Tibial nerve (tissue), 4 donors: Measurements from ENCODE around the gene SRGAP3. TPM values are rescaled to one million over a fixed set of nuclear protein-coding genes. Genes with fewer than 3 reads are reported as not detected.

Experiments used
- DNase-seq, 2 donors: peaks; one replicate each; pipeline ENCODE4 v3.0.0-alpha.2; 2019; ENCODE audit warnings: low spot score in 2 of 2
- H3K27ac ChIP-seq, 4 donors: fragments of 200-600 bp; sonication (generic) in 3 of 4; one replicate each; pipeline ENCODE4 v1.5.1; 2017 to 2019; ENCODE audit warnings: mild to moderate bottlenecking in 1 of 4
- H3K27me3 ChIP-seq, 2 donors: fragments of 200-600 bp; sonication (generic) in 1 of 2; one replicate each; pipeline versions ENCODE4 v1.5.1 to v1.6.0; 2017 to 2019
- H3K36me3 ChIP-seq, 3 donors: fragments of 200-600 bp; sonication (generic); one replicate each; pipeline ENCODE4 v1.5.1; 2018 to 2019
- H3K4me1 ChIP-seq, 4 donors: fragments of 200-600 bp; sonication (generic) in 3 of 4; one replicate each; pipeline ENCODE4 v1.5.1; 2017 to 2019
- H3K4me3 ChIP-seq, 4 donors: fragments of 200-600 bp; sonication (generic) in 3 of 4; one replicate each; pipeline ENCODE4 v1.5.1; 2017 to 2019; ENCODE audit warnings: mild to moderate bottlenecking in 1 of 4, moderate library complexity in 1 of 4
- H3K9me3 ChIP-seq, 4 donors: fragments of 200-600 bp; sonication (generic) in 3 of 4; one replicate each; pipeline ENCODE4 v1.5.1; 2017 to 2019
- CTCF ChIP-seq, 5 experiments: fragments of 200-600 bp in 3 of 5; fragments of 450-650 bp in 2 of 5; sonication (generic) in 3 of 5; IDR thresholded peaks; one replicate each; pipeline ENCODE4 v1.5.1; 2016 to 2019; ENCODE audit warnings: antibody characterized with exemption in 5 of 5, mild to moderate bottlenecking in 3 of 5, moderate library complexity in 2 of 5
- EP300 ChIP-seq, 2 donors: sonication (generic); formaldehyde crosslinking; IDR thresholded peaks; one replicate each; pipeline ENCODE4 v1.6.1; 2017; ENCODE audit warnings: antibody characterized with exemption in 2 of 2, mild to moderate bottlenecking in 1 of 2
- POLR2A ChIP-seq, 2 donors: fragments of 450-650 bp; IDR thresholded peaks; one replicate each; pipeline ENCODE4 v1.6.1; 2017; ENCODE audit warnings: antibody characterized with exemption in 2 of 2, mild to moderate bottlenecking in 2 of 2, moderate library complexity in 2 of 2
- WGBS, 2 donors: methylation state at CpG; one replicate each; pipeline ENCODE4 v1.1.5; 2018; 5-methylcytosine and 5-hydroxymethylcytosine counted together
- total RNA-seq, 4 donors: library from RNA; depleted of rRNA; stranded (reverse); fragments of >200 nt; gene quantifications; one replicate each; pipeline ENCODE4 v1.1.0, GENCODE V29; 2016

The SRGAP3 gene
- total RNA-seq, 4 donors from 2014 or later = 11.7 to 18.0 (median 15.1) TPM

GRCh38 chr3:9270704-9271103, 21.3 kb upstream of the SRGAP3 start:
- Histone ChIP-seq H3K27me3 (no peaks in the 10 kb centered on the region), H3K36me3 (peaks cover 0 to 4% (median 0%) of the 10 kb centered on the region in 3 donors), H3K9me3 (no peaks in the 10 kb centered on the region), H3K4me1 (no peaks in the 10 kb centered on the region), H3K4me3 (no peak overlapping the region), H3K27ac (no peak overlapping the region)
- WGBS, 2 donors = 67 to 68% methylated on average over 4 of the region's 4 CpGs
- no peak for TF ChIP-seq POLR2A (IDR thresholded peaks at IDR 0.05)
- TF ChIP-seq EP300 (IDR thresholded peaks at IDR 0.05) = no peak
- TF ChIP-seq CTCF (IDR thresholded peaks at IDR 0.05) = no peak
- no peak for DNase-seq

DNA sequence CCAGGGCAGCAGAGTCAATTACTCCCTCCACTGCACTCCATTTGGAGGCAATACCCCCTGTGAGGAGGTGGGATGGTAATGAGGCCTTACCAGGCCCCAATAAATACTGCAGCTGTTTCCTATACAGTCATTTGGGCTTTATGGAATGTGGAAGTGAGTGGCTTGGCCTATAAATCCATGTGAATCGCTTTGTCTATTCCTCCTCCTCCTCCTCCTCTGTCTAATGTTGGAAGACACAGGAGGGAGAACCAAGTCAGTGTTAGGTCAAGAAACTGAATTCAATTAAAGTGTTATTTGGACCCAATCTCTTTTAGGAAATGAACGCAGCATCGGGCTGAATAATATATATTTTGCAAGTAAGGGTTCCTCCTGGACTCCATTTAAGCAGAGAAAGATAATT, 17.3 kb upstream of the SRGAP3 start:
- H3K9me3 ChIP-seq = no peaks in the 10 kb centered on the region
- H3K4me3 ChIP-seq = no peak overlapping the region
- H3K27ac ChIP-seq = no peak overlapping the region
- TF ChIP-seq EP300 (IDR thresholded peaks at IDR 0.05) = no peak
- TF ChIP-seq CTCF (IDR thresholded peaks at IDR 0.05) = no peak
- TF ChIP-seq POLR2A (IDR thresholded peaks at IDR 0.05) = no peak
- H3K4me1 ChIP-seq = no peaks in the 10 kb centered on the region
- H3K36me3 ChIP-seq = no peaks in the 10 kb centered on the region
- WGBS, 2 donors = 61 to 70% methylated on average over 3 of the region's 3 CpGs
- no peak for DNase-seq
- H3K27me3 ChIP-seq = no peaks in the 10 kb centered on the region

GRCh38 chr3:9260305-9260704, 10.9 kb upstream of the SRGAP3 start:
- 86 to 90% methylated on average over 11 to 12 of the region's 12 CpGs for WGBS, 2 donors
- TF ChIP-seq POLR2A (IDR thresholded peaks at IDR 0.05) = no peak
- TF ChIP-seq CTCF (IDR thresholded peaks at IDR 0.05) = no peak
- Histone ChIP-seq H3K4me3 (no peak overlapping the region), H3K36me3 (peaks cover 0 to 5% (median 0%) of the 10 kb centered on the region in 3 donors), H3K9me3 (peaks cover 0 to 8% (median 0%) of the 10 kb centered on the region in 4 donors), H3K4me1 (no peaks in the 10 kb centered on the region), H3K27me3 (no peaks in the 10 kb centered on the region), H3K27ac (no peak overlapping the region)
- no peak for DNase-seq

- Histone ChIP-seq H3K27me3 (no peaks in the 10 kb centered on the region), H3K4me3 (no peak overlapping the region), H3K4me1 (no peaks in the 10 kb centered on the region), H3K27ac (no peak overlapping the region), H3K36me3 (peaks cover 0 to 5% (median 0%) of the 10 kb centered on the region in 3 donors), H3K9me3 (peaks cover 0 to 8% (median 0%) of the 10 kb centered on the region in 4 donors)
- no peak for TF ChIP-seq EP300 (IDR thresholded peaks at IDR 0.05)
- no peak for TF ChIP-seq CTCF (IDR thresholded peaks at IDR 0.05)
- no peak for TF ChIP-seq POLR2A (IDR thresholded peaks at IDR 0.05)
- DNase-seq = no peak
- 95 to 97% methylated on average over 2 of the region's 2 CpGs for WGBS, 2 donors
These were observed 7.6 kb upstream of the SRGAP3 start for GRCh38 chr3:9257092-9257491.

GRCh38 chr3:9255976-9256375, 6.5 kb upstream of the SRGAP3 start:
- Histone ChIP-seq H3K9me3 (peaks cover 0 to 8% (median 0%) of the 10 kb centered on the region in 4 donors), H3K4me1 (no peaks in the 10 kb centered on the region), H3K4me3 (no peak overlapping the region), H3K27me3 (no peaks in the 10 kb centered on the region), H3K36me3 (peaks cover 0 to 5% (median 0%) of the 10 kb centered on the region in 3 donors), H3K27ac (no peak overlapping the region)
- DNase-seq = no peak
- WGBS, 2 donors = 75 to 82% methylated on average over 4 of the region's 4 CpGs
- no peak for TF ChIP-seq POLR2A (IDR thresholded peaks at IDR 0.05)
- TF ChIP-seq EP300 (IDR thresholded peaks at IDR 0.05) = no peak
- TF ChIP-seq CTCF (IDR thresholded peaks at IDR 0.05) = no peak
